MM.1S (cell line): ENCODE measurements around the gene BCAT1.

ENCODE experiments used
- DNase-seq: peaks from one replicate; pipeline ENCODE4 v3.0.0-alpha.2; 2015
- H2AFZ ChIP-seq: fragments of 300-600 bp; sonication (generic); 2 replicates; pipeline ENCODE4 v1.6.0; 2016; ENCODE audit warnings: antibody characterized with exemption, low read length
- H3F3A ChIP-seq: fragments of 300-600 bp; sonication (generic); 2 replicates; pipeline ENCODE4 v1.6.1; 2016; ENCODE audit warnings: mild to moderate bottlenecking, antibody characterized with exemption, low read length, moderate library complexity, mixed read lengths; ENCODE audit not compliant: insufficient read depth
- H3K27ac ChIP-seq: fragments of 300-600 bp; sonication (generic); 2 replicates; pipeline ENCODE4 v1.5.1; 2016; ENCODE audit warnings: mild to moderate bottlenecking, low read length
- H3K27me3 ChIP-seq: fragments of 300-600 bp; sonication (generic); replicated peaks from 2 replicates; pipeline ENCODE4 v1.6.0; 2016; ENCODE audit warnings: low read length; ENCODE audit not compliant: insufficient read depth
- H3K36me3 ChIP-seq: fragments of 300-600 bp; sonication (generic); replicated peaks from 2 replicates; pipeline ENCODE4 v1.6.1; 2016; ENCODE audit warnings: mild to moderate bottlenecking, low read length, mixed read lengths; ENCODE audit not compliant: insufficient read depth
- H3K4me1 ChIP-seq: fragments of 300-600 bp; sonication (generic); 2 replicates; pipeline ENCODE4 v1.6.1; 2016; ENCODE audit warnings: low read length, mixed read lengths
- H3K4me2 ChIP-seq: fragments of 300-600 bp; sonication (generic); 2 replicates; pipeline ENCODE4 v1.6.0; 2016; ENCODE audit warnings: low read depth, low read length
- H3K4me3 ChIP-seq: fragments of 300-600 bp; sonication (generic); 2 replicates; pipeline ENCODE4 v1.5.1; 2016; ENCODE audit warnings: low read length, mixed read lengths
- H3K79me2 ChIP-seq: fragments of 300-600 bp; sonication (generic); 2 replicates; pipeline ENCODE4 v1.6.1; 2016; ENCODE audit warnings: mixed run types, low read length, mixed read lengths
- H3K9ac ChIP-seq: fragments of 300-600 bp; sonication (generic); 2 replicates; pipeline ENCODE4 v1.6.1; 2016; ENCODE audit warnings: low read length, mixed read lengths
- H3K9me2 ChIP-seq: fragments of 300-600 bp; sonication (generic); replicated peaks from 2 replicates; pipeline ENCODE4 v1.6.1; 2016; ENCODE audit warnings: mild to moderate bottlenecking, low read length, mixed read lengths; ENCODE audit not compliant: insufficient read depth
- H3K9me3 ChIP-seq: fragments of 300-600 bp; sonication (generic); replicated peaks from 2 replicates; pipeline ENCODE4 v1.6.1; 2016; ENCODE audit warnings: mild to moderate bottlenecking, low read length, mixed read lengths; ENCODE audit not compliant: insufficient read depth
- H4K20me1 ChIP-seq: fragments of 300-600 bp; sonication (generic); 2 replicates; pipeline ENCODE4 v1.6.1; 2016; ENCODE audit warnings: mild to moderate bottlenecking, low read length, moderate library complexity, mixed read lengths; ENCODE audit not compliant: insufficient read depth
- EZH2 ChIP-seq: fragments of 300-600 bp; sonication (generic); optimal IDR thresholded peaks from 2 replicates; pipeline ENCODE3; 2017; ENCODE audit warnings: low read depth, mild to moderate bottlenecking, antibody characterized with exemption, low read length, mixed read lengths
- EZH2phosphoT487 ChIP-seq: fragments of 300-600 bp; sonication (generic); IDR thresholded peaks from 2 replicates; pipeline ENCODE4 v1.6.1; 2018; ENCODE audit warnings: antibody characterized with exemption, low read length
- TF ChIP-seq, protein P1 (sequence below): fragments of 300-600 bp; sonication (generic); IDR thresholded peaks from 2 replicates; pipeline ENCODE4 v1.5.1; 2016; ENCODE audit warnings: antibody characterized with exemption, low read length, mixed read lengths

The BCAT1 gene

GRCh38 chr12:24772813-24773212 lies 176.1 kb downstream of the BCAT1 start:
- no peak overlapping the region for H3K4me2 ChIP-seq
- no peaks in the 10 kb centered on the region for H3K4me1 ChIP-seq
- no peaks in the 10 kb centered on the region for H3K27me3 ChIP-seq
- H3K9ac ChIP-seq: no peak overlapping the region
- H3K27ac ChIP-seq: no peak overlapping the region
- TF ChIP-seq EZH2: no peak
- TF ChIP-seq, protein P1, sequence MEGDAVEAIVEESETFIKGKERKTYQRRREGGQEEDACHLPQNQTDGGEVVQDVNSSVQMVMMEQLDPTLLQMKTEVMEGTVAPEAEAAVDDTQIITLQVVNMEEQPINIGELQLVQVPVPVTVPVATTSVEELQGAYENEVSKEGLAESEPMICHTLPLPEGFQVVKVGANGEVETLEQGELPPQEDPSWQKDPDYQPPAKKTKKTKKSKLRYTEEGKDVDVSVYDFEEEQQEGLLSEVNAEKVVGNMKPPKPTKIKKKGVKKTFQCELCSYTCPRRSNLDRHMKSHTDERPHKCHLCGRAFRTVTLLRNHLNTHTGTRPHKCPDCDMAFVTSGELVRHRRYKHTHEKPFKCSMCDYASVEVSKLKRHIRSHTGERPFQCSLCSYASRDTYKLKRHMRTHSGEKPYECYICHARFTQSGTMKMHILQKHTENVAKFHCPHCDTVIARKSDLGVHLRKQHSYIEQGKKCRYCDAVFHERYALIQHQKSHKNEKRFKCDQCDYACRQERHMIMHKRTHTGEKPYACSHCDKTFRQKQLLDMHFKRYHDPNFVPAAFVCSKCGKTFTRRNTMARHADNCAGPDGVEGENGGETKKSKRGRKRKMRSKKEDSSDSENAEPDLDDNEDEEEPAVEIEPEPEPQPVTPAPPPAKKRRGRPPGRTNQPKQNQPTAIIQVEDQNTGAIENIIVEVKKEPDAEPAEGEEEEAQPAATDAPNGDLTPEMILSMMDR: no peak
- no peak for TF ChIP-seq EZH2phosphoT487
- H3K9me3 ChIP-seq: no peaks in the 10 kb centered on the region
- no peaks in the 10 kb centered on the region for H4K20me1 ChIP-seq
- H3K4me3 ChIP-seq: no peak overlapping the region
- no peak for DNase-seq
- no peaks in the 10 kb centered on the region for H3F3A ChIP-seq
- H3K79me2 ChIP-seq: no peaks in the 10 kb centered on the region
- H2AFZ ChIP-seq: no peak overlapping the region
- no peaks in the 10 kb centered on the region for H3K9me2 ChIP-seq
- no peaks in the 10 kb centered on the region for H3K36me3 ChIP-seq

DNA sequence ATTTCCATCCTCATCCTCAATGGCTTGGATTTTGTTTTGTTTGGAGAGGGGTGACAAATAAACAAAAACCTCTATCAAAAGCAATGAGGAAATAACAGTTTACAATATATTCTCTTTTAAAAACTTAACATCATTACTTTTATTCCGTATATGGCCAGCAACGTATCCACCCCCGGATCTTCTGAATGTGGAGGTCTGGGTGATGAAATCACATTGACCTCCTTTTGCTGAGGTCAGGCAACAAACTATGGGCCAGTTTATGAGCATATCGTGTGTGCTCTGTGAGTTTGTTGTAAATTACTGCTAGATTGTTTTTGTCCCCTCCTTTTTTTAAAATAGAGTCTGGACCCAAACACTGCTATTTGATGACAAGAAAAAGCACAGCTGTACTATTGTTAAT lies 178.1 kb downstream of the BCAT1 start:
- no peaks in the 10 kb centered on the region for H3K9me3 ChIP-seq
- no peak overlapping the region for H3K4me2 ChIP-seq
- H3K27me3 ChIP-seq: no peaks in the 10 kb centered on the region
- no peak overlapping the region for H3K9ac ChIP-seq
- no peak overlapping the region for H3K27ac ChIP-seq
- H3K36me3 ChIP-seq: no peaks in the 10 kb centered on the region
- no peak overlapping the region for H3K4me3 ChIP-seq
- H3K4me1 ChIP-seq: no peaks in the 10 kb centered on the region
- H4K20me1 ChIP-seq: no peaks in the 10 kb centered on the region
- no peaks in the 10 kb centered on the region for H3K79me2 ChIP-seq
- DNase-seq: no peak
- TF ChIP-seq, protein P1: no peak
- no peak for TF ChIP-seq EZH2phosphoT487
- TF ChIP-seq EZH2: no peak
- H2AFZ ChIP-seq: no peak overlapping the region
- H3F3A ChIP-seq: no peaks in the 10 kb centered on the region
- H3K9me2 ChIP-seq: no peaks in the 10 kb centered on the region

- H3K9me3 ChIP-seq: no peaks in the 10 kb centered on the region
- no peak overlapping the region for H3K4me2 ChIP-seq
- no peaks in the 10 kb centered on the region for H3K9me2 ChIP-seq
- no peak overlapping the region for H2AFZ ChIP-seq
- no peaks in the 10 kb centered on the region for H3K36me3 ChIP-seq
- H3K27me3 ChIP-seq: no peaks in the 10 kb centered on the region
- no peaks in the 10 kb centered on the region for H3F3A ChIP-seq
- no peaks in the 10 kb centered on the region for H4K20me1 ChIP-seq
- no peak overlapping the region for H3K9ac ChIP-seq
- H3K4me3 ChIP-seq: no peak overlapping the region
- no peaks in the 10 kb centered on the region for H3K79me2 ChIP-seq
- TF ChIP-seq EZH2phosphoT487: no peak
- TF ChIP-seq EZH2: no peak
- TF ChIP-seq, protein P1: no peak
- H3K4me1 ChIP-seq: no peaks in the 10 kb centered on the region
- H3K27ac ChIP-seq: no peak overlapping the region
- DNase-seq: no peak
These were observed 178.6 kb downstream of the BCAT1 start for GRCh38 chr12:24770334-24770733.
